Inflammatory macrophage treated with lipopolysaccharide for 4 hours (primary cell): ENCODE results near the gene TTC34.
A peak's percentile ranks its signal among the peaks of the same experiment; 100 is the strongest.

ENCODE experiments used
- DNase-seq: peaks from one replicate; pipeline ENCODE4 v3.0.0-alpha.2; 2020

Gene TTC34

GRCh38 chr1:2829846-2830615 lies 28.5 kb upstream of the TTC34 start:
- DNase-seq: no peak

- DNase-seq: no peak
Measured at GRCh38 chr1:2828586-2829250, 27.2 kb upstream of the TTC34 start.

GRCh38 chr1:2826736-2827292 lies 25.3 kb upstream of the TTC34 start:
- DNase-seq: no peak

- DNase-seq: no peak
Measured at GRCh38 chr1:2826316-2826715, 24.8 kb upstream of the TTC34 start.

GRCh38 chr1:2825487-2826189 lies 24.1 kb upstream of the TTC34 start:
- DNase-seq: no peak

- DNase-seq: no peak
Measured at GRCh38 chr1:2824999-2825398, 23.5 kb upstream of the TTC34 start.

GRCh38 chr1:2823921-2824610 lies 22.6 kb upstream of the TTC34 start:
- DNase-seq: no peak

- DNase-seq: no peak
Measured at GRCh38 chr1:2822621-2823145, 21.2 kb upstream of the TTC34 start.

- DNase-seq: peak; percentile 11
Measured at GRCh38 chr1:2821966-2822620, 20.6 kb upstream of the TTC34 start.

GRCh38 chr1:2821373-2821955 lies 20.0 kb upstream of the TTC34 start:
- DNase-seq: no peak

- DNase-seq: no peak
Measured at GRCh38 chr1:2820731-2821372, 19.4 kb upstream of the TTC34 start.

- DNase-seq: no peak
Measured at GRCh38 chr1:2819831-2820730, 18.6 kb upstream of the TTC34 start.

- no peak for DNase-seq
Measured at GRCh38 chr1:2819429-2819828, 17.9 kb upstream of the TTC34 start.

GRCh38 chr1:2817784-2818564 lies 16.5 kb upstream of the TTC34 start:
- no peak for DNase-seq

GRCh38 chr1:2816786-2817185 lies 15.3 kb upstream of the TTC34 start:
- DNase-seq: no peak

GRCh38 chr1:2815551-2815950 lies 14.1 kb upstream of the TTC34 start:
- DNase-seq: no peak

- DNase-seq: no peak
Measured at GRCh38 chr1:2814511-2815075, 13.1 kb upstream of the TTC34 start.

- DNase-seq: no peak
Measured at GRCh38 chr1:2812939-2813653, 11.6 kb upstream of the TTC34 start.
